Stimulated activated effector memory CD8-positive, alpha-beta T cell treated with anti-CD3 and anti-CD28 coated beads, Interleukin-12 subunit alpha, Interleukin-12 subunit beta, amount 100 ng/mL, for 72 hours (primary cell): ENCODE data around the gene SPTAN1.
A peak's percentile ranks its signal among the peaks of the same experiment; 100 is the strongest.

Experiments used
- ATAC-seq: fragments of 150-1000 bp; cut with Tn5 transposase; 2 replicates; pipeline ENCODE4 v1.10.0; 2021
- DNase-seq, 2 donors: peaks; one replicate each; pipeline ENCODE4 v3.0.0; 2021 to 2022; ENCODE audit warnings: low spot score in 2 of 2
- H3K27ac Mint-ChIP-seq: one replicate; pipeline ENCODE4 v1.8.0; 2022; ENCODE audit warnings: mild to moderate bottlenecking, mixed read lengths
- H3K36me3 Mint-ChIP-seq: one replicate; pipeline ENCODE4 v1.8.0; 2022; ENCODE audit warnings: mild to moderate bottlenecking, mixed read lengths
- H3K4me1 Mint-ChIP-seq: one replicate; pipeline ENCODE4 v1.8.0; 2022; ENCODE audit warnings: mixed read lengths
- H3K4me3 Mint-ChIP-seq: one replicate; pipeline ENCODE4 v1.8.0; 2022; ENCODE audit warnings: mild to moderate bottlenecking, mixed read lengths
- H3K9me3 Mint-ChIP-seq: one replicate; pipeline ENCODE4 v1.8.0; 2022; ENCODE audit warnings: mixed read lengths

The SPTAN1 gene

DNA sequence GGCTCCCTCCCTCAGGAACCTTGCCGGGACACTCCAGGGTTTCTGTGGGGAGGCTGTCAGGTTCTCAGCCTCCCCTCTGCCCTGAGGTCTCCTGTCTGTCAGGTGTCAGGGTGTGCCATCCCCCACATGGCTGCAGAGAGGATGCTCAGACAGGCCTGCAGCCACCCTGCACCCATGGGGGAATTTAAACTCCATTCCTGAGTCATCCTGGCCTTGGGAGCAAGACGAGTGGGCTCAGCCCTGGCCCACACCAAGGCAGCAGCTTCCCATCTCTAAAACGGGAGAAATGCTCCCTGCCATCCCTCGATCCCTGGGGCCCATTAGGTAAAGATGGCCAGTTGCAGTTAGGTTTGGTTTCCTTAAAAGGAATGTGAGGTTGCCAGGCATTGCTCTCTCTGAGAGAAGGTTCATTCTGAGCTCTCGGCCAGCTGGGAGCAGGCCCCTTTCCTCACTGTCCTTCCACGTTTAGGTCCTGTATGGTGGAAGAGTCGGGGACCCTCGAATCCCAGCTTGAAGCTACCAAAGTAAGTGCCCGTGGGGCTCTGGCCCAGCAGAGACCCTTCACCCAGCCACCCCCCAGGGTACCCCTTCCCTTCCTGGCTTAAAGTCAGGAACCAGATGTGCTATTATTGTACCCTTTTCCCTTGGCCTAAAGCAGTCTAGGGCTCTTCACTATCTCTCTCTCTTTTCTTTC lies 77.6 kb downstream of the SPTAN1 start:
- Mint-ChIP-seq H3K27ac (peak overlapping the region; percentile 89), H3K9me3 (no peaks in the 10 kb centered on the region), H3K36me3 (peaks cover 100% of the 10 kb centered on the region), H3K4me1 (peaks cover 12% of the 10 kb centered on the region), H3K4me3 (no peak overlapping the region)
- ATAC-seq (no peak), DNase-seq (no peak)

DNA sequence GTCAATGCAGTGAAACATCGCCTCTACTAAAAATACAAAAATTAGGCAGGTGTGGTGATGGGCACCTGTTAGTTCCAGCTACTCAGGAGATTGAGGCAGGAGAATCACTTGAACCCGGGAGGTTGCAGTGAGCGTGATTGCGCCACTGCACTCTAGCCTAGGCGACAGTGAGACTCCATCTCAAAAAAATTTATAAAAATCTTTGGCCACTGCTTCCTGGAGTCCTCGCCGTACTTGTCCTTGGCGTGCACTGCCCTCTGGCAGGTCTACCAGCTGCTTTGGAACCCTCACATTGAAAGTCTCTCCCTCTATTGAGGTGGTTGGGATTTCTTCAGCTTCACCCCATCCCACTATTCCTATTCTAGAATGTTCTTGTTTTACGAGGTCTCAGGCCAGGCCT lies 79.2 kb downstream of the SPTAN1 start:
- no peak overlapping the region for H3K4me3 Mint-ChIP-seq
- ATAC-seq, result no peak
- H3K27ac Mint-ChIP-seq, result no peak overlapping the region
- DNase-seq, result no peak
- H3K4me1 Mint-ChIP-seq, result peaks cover 12% of the 10 kb centered on the region
- H3K36me3 Mint-ChIP-seq, result peaks cover 87% of the 10 kb centered on the region
- H3K9me3 Mint-ChIP-seq, result no peaks in the 10 kb centered on the region

DNA sequence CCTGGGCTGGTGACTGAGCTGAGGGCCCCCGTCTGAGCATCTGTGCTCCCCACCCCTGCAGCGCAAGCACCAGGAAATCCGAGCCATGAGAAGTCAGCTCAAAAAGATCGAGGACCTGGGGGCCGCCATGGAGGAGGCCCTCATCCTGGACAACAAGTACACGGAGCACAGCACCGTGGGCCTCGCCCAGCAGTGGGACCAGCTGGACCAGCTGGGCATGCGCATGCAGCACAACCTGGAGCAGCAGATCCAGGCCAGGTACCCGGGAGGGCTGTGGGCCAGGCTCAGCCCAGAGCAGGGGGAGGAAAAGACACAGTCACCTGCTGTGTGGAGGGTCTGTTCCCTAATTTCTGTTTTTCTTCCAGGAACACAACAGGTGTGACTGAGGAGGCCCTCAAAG lies 79.7 kb downstream of the SPTAN1 start:
- Mint-ChIP-seq H3K27ac (no peak overlapping the region), H3K4me1 (peaks cover 12% of the 10 kb centered on the region), H3K36me3 (peaks cover 83% of the 10 kb centered on the region), H3K9me3 (no peaks in the 10 kb centered on the region), H3K4me3 (no peak overlapping the region)
- ATAC-seq (no peak), DNase-seq (no peak)

DNA sequence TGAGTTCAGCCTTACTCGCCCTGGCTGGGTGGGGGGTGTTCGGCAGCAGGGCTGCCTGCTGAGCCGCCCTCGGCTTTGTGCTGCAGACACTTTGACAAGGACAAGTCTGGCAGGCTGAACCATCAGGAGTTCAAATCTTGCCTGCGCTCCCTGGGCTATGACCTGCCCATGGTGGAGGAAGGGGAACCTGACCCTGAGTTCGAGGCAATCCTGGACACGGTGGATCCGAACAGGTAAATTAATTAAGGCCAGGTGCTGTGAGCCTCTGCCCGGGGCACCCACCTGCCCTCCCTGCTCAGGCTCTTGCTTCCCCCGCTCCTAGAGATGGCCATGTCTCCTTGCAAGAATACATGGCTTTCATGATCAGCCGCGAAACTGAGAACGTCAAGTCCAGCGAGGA lies 80.1 kb downstream of the SPTAN1 start:
- H3K4me3 Mint-ChIP-seq, result no peak overlapping the region
- peaks cover 79% of the 10 kb centered on the region for H3K36me3 Mint-ChIP-seq
- H3K27ac Mint-ChIP-seq, result no peak overlapping the region
- no peaks in the 10 kb centered on the region for H3K9me3 Mint-ChIP-seq
- ATAC-seq, result no peak
- DNase-seq, result no peak
- peaks cover 12% of the 10 kb centered on the region for H3K4me1 Mint-ChIP-seq

DNA sequence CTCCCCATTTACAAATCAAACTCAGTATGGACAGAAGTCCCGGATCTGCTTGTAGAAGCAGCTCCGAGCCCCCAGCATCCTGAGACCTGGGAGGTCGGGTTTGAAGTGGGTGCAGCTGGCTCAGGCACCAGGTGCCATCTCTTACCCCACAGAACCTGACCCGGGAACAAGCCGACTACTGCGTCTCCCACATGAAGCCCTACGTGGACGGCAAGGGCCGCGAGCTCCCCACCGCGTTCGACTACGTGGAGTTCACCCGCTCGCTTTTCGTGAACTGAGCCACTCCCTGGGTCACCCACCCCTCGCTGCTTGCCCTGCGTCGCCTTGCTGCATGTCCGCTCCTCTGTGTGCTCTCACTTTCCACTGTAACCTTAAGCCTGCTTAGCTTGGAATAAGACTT lies 80.7 kb downstream of the SPTAN1 start:
- H3K4me1 Mint-ChIP-seq, result peaks cover 12% of the 10 kb centered on the region
- peaks cover 73% of the 10 kb centered on the region for H3K36me3 Mint-ChIP-seq
- DNase-seq, result no peak
- no peaks in the 10 kb centered on the region for H3K9me3 Mint-ChIP-seq
- no peak overlapping the region for H3K4me3 Mint-ChIP-seq
- ATAC-seq, result no peak
- H3K27ac Mint-ChIP-seq, result peak overlapping the region; percentile 71

DNA sequence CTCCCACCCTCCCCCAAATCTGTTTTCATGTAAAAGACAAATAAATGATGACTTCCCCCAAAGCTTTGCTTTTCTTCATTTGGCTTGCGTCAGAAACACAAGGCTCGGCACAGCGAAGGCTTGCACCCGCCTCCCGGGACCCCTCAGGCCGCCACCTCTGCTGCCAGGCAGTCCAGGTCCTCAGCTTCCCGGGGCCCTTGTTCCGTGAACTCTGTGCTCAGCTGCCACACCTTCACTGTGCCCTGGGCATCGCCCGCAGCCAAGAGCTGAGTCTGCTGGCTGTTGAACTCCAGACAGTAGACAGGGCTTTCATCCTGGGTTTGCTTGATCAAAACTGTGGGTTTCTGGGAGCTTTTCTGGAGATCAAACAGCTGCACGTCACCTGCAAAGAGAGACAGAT lies 81.2 kb downstream of the SPTAN1 start:
- no peaks in the 10 kb centered on the region for H3K9me3 Mint-ChIP-seq
- DNase-seq (no peak), ATAC-seq (no peak)
- H3K36me3 Mint-ChIP-seq, result peaks cover 68% of the 10 kb centered on the region
- H3K27ac Mint-ChIP-seq, result peak overlapping the region; percentile 71
- no peak overlapping the region for H3K4me3 Mint-ChIP-seq
- H3K4me1 Mint-ChIP-seq, result peaks cover 12% of the 10 kb centered on the region

DNA sequence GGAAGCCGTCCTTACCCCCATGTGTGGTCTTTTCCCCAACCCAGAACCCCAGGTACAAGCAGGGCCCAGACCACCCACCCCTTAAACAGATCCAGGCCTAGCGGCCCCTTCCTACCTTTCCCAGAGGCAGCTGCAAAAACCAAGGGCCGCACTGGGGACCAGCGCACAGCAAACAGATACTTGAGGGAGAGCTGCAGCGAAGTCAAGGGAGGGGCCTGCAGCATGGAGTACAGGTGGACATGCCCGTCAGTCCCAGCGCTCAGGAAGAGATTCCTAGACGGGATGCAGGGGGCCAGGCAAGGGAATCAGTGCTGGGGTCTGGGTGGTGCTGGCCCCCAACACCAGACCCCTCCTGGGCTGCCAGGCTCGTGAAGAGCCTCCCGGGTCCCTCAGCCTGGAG lies 81.7 kb downstream of the SPTAN1 start:
- Mint-ChIP-seq H3K4me1 (peaks cover 8% of the 10 kb centered on the region), H3K36me3 (peaks cover 63% of the 10 kb centered on the region), H3K4me3 (no peak overlapping the region), H3K27ac (peak overlapping the region; percentile 71), H3K9me3 (no peaks in the 10 kb centered on the region)
- no peak for DNase-seq
- ATAC-seq, result no peak

DNA sequence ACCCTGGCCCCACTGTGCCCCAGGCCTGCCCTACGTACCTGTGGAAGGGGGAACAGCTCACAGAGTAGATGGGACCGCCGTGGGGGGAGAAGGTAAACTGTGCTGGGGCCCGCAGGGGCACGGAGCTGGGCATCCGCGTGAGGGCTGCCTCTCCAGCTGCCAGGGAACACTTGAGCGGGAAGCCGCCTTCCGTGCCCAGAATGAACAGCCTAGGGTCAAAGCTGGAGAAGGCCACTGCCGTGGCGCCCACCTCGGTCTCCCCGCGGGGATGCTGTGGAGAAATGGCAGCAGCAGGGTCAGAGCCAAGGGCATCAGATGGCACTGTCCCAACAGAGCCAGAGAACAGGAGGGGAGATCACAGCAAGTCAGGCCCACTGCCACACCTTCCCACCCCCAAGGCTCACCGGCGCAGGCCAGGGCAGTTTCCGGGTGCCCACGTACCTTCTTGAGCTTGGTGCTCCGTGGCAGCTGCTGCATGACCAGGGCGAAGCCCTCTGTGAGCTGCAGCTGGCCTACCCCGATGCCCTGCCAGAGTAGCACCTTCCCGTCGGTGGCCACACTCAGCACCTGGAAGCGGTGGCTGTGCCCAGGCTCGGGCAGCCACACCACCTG lies 82.4 kb downstream of the SPTAN1 start:
- DNase-seq, result no peak
- H3K9me3 Mint-ChIP-seq, result no peaks in the 10 kb centered on the region
- ATAC-seq, result no peak
- H3K4me3 Mint-ChIP-seq, result no peak overlapping the region
- H3K36me3 Mint-ChIP-seq, result peaks cover 56% of the 10 kb centered on the region
- H3K27ac Mint-ChIP-seq, result peak overlapping the region; percentile 71
- peaks cover 7% of the 10 kb centered on the region for H3K4me1 Mint-ChIP-seq

DNA sequence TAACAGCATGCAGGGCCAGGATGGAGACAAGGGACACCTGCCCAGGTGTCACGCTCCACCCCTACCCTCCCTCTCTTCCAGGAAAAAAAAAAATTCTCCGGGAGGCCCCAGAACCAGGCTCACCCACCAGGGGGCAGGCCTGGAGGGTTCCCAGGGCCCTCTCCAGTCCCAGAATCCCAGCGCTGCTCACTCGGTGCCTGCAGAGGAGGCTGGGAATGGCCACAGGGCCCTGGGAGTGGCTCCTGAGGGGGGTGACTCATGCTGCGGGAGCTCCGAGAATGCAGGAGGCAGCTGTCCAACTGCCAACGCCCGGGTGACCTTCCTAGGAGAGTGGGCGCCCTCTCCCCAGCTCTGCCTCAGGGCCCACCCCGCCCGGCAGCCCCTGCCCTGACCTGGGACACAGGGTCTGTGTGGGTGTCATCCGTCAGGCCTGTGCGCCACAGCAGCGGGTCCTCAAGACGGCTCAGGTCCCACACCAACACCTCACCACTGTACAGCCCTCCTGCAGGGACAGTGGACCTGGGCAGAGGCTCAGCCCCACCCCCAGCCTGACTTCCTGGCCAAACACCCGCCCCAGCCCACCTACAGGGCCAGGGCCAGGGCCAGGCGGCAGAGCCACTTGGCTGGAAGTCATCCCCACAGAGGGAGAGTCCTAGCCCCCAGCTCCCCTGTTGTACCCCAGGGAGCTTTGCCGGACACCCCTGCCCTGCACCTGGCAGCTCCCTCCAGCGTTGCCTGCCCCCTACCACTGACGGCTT lies 83.1 kb downstream of the SPTAN1 start:
- H3K27ac Mint-ChIP-seq, result no peak overlapping the region
- ATAC-seq, result peak; percentile 15
- no peak overlapping the region for H3K4me3 Mint-ChIP-seq
- H3K9me3 Mint-ChIP-seq, result no peaks in the 10 kb centered on the region
- H3K4me1 Mint-ChIP-seq, result peaks cover 7% of the 10 kb centered on the region
- no peak for DNase-seq
- peaks cover 49% of the 10 kb centered on the region for H3K36me3 Mint-ChIP-seq

DNA sequence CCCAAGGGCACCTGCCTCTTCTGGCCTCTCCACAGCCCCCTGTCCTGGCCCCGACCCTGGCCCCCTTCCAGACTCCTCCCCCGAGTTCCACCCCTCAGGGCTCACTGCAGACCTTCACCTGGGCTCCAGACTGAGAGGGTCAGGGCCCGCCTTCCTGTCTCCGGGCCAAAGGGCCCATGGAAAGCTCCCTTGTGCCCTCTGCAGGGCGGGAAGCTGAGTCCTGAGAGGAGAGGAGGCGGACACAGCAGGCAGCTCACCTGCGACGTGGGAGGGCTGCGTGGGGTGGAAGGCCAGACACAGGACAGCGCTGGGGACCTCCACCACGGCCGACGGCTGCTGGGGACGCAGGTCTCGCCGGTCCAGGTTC lies 83.6 kb downstream of the SPTAN1 start:
- Mint-ChIP-seq H3K4me1 (peaks cover 7% of the 10 kb centered on the region), H3K4me3 (no peak overlapping the region), H3K9me3 (no peaks in the 10 kb centered on the region), H3K36me3 (peaks cover 44% of the 10 kb centered on the region), H3K27ac (no peak overlapping the region)
- no peak for DNase-seq
- no peak for ATAC-seq

DNA sequence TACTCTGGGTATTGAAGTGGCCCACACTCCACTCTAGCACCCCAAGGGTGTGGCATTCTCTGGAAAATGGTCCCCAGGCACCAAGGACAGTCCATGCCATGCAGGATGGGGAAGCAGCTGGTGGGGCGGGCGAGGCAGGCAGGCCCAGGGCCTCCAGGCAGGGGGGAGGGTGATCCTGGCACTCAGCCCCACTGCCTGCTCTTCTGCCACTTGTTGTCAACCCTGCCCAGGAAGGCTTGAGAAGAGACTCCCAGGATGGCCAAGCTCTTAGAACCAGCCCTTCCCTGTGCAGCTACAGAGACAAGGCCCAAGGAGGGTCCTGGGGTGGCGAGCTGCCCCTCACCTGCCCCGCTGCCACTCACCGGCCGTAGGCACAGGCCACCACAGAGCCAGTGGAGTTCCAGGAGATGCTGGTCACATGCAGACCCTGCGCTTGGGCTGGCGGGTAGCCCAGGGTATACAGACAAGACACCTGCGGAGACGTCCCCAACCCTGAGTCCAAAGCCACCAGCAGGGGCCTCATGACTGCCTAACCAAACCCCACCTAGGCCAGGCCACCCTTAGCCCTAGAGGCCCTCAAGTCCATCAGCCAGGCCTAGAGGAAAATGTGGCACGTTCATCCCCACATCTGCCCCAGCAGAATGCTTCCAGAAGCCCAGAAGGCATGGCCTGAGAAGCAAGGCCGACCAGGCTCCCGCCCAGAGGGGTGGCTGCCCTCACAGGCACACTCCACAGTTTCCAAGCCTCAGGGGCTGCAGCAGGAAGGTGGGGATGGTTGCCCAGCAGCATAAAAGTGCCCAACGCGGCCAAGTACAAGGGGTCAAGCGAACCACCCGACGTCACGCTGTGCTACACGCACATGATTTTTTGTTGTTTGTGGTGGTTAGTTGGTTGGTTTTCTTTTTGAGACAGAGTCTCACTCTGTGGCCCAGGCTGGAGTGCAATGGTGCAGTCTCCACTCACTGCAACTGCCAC lies 84.5 kb downstream of the SPTAN1 start:
- H3K4me1 Mint-ChIP-seq, result peaks cover 7% of the 10 kb centered on the region
- H3K36me3 Mint-ChIP-seq, result peaks cover 35% of the 10 kb centered on the region
- H3K9me3 Mint-ChIP-seq, result no peaks in the 10 kb centered on the region
- DNase-seq, result no peak
- no peak overlapping the region for H3K27ac Mint-ChIP-seq
- no peak for ATAC-seq
- no peak overlapping the region for H3K4me3 Mint-ChIP-seq

DNA sequence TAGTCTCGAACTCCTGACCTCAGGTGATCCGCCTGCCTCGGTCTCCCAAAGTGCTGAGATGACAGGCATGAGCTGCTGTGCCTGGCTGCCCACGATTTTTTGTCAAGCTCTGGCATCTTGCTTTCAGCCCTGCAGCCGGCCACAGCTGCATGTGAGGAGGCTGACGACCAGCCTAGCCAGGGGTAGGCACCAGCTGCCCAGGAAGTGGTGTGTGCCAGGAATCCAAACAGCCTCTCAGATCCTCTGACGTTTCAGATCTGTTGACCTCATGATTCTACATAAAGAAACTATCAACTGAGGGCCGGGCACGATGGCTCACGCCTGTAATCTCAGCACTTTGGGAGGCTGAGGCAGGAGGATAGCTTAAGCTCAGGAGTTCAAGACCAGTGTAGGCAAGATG lies 85.3 kb downstream of the SPTAN1 start:
- H3K4me3 Mint-ChIP-seq, result no peak overlapping the region
- no peaks in the 10 kb centered on the region for H3K9me3 Mint-ChIP-seq
- no peak for DNase-seq
- peaks cover 7% of the 10 kb centered on the region for H3K4me1 Mint-ChIP-seq
- H3K27ac Mint-ChIP-seq, result peak overlapping the region; percentile 20
- peaks cover 27% of the 10 kb centered on the region for H3K36me3 Mint-ChIP-seq
- no peak for ATAC-seq

DNA sequence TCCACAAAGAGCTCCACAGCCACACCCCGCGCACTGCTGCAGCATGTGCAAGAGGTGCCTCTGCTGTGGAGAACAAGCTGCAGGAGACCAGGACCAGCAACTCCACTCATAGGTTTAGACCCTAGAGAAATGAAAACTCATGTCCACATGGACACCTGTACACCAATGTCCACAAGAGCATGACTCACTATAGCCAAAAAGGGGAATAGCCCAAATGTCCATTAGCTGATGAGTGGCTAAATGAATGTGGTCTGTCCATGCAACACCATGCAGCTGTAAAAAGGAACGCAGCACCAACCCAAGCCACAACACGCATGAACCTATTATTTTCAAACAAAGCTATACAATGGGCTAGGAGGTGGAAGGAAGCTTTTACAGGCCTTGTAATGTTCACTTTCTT lies 86.2 kb downstream of the SPTAN1 start:
- no peak for ATAC-seq
- Mint-ChIP-seq H3K4me1 (peaks cover 5% of the 10 kb centered on the region), H3K27ac (no peak overlapping the region)

DNA sequence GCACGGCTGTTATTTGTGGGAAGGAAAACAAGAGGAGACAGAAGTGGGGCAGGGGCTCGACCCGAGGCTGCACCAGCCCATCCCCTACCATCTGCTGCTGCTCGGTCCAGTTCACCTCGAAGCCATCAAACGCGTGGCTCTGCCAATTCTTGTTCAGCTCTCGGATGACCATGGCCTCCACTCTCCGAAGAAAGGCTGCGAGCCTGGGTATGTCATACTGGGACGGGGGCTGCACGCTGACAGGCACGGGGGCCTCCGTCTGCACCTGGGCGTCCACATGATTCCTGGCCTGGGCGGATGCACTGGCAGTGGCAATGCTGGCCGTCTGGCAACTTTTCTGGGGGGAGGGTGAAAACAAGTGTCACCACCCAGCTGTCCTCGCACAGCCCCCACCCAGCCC lies 88.2 kb downstream of the SPTAN1 start:
- no peaks in the 10 kb centered on the region for H3K9me3 Mint-ChIP-seq
- DNase-seq (no peak), ATAC-seq (no peak)
- no peaks in the 10 kb centered on the region for H3K4me1 Mint-ChIP-seq
- no peak overlapping the region for H3K4me3 Mint-ChIP-seq
- H3K36me3 Mint-ChIP-seq, result no peaks in the 10 kb centered on the region
- no peak overlapping the region for H3K27ac Mint-ChIP-seq

More for the DNA sequence above, 86.2 kb downstream of the SPTAN1 start:
- no peak for DNase-seq
- H3K36me3 Mint-ChIP-seq, result peaks cover 18% of the 10 kb centered on the region
- no peak overlapping the region for H3K4me3 Mint-ChIP-seq
- no peaks in the 10 kb centered on the region for H3K9me3 Mint-ChIP-seq

DNA sequence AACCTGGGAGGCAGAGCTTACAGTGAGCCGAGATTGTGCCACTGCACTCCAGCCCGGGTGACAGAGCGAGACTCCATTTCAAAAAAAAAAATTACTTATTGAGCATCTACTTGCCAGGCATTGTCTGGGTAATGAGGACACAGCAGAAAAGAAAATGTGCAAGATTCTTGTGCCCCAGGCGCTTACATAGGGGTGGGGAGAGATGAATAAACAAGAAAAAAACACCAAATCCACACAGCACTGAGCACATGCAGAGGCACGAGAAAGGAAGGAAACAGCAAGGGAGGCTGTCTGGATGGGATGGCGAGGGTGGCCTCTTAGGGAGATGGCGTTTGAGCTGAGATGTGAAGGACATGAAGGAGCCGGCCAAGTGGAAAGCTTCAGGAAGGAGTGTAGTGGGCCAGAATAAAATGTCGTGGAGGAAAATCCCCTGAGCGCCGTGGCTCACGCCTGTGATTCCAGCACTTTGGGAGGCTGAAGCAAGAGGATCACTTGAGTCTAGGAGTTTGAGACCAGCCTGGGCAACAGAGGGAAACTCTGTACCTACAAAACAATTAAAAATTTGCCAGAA lies 90.4 kb downstream of the SPTAN1 start:
- no peaks in the 10 kb centered on the region for H3K36me3 Mint-ChIP-seq
- no peaks in the 10 kb centered on the region for H3K9me3 Mint-ChIP-seq
- no peak overlapping the region for H3K4me3 Mint-ChIP-seq
- H3K4me1 Mint-ChIP-seq, result no peaks in the 10 kb centered on the region
- ATAC-seq, result no peak
- no peak overlapping the region for H3K27ac Mint-ChIP-seq
- DNase-seq, result no peak
